ENCODE measurements around the gene HS6ST1. TPM values are rescaled to one million over a fixed set of nuclear protein-coding genes. Genes with fewer than 3 reads are reported as not detected.
"Not testable (repeated sequence)": the region's sequence is repeated elsewhere in the genome, so short reads cannot be mapped to it uniquely, and the experiment has no call there.

Gene HS6ST1
- total RNA-seq, 1 experiment from 2014 or later: 63.3 TPM

- Histone ChIP-seq H3K27me3 (replicated peaks; ENCODE audit: insufficient read depth, low read depth, low read length, poor library complexity) (no peaks in the 10 kb centered on the region), H3K9me3 (ENCODE audit: low read depth, low read length, poor library complexity, severe bottlenecking) (no peaks in the 10 kb centered on the region), H3K4me1 (ENCODE audit: insufficient read depth, low read length, poor library complexity, severe bottlenecking) (no peaks in the 10 kb centered on the region), H3K36me3 (ENCODE audit: insufficient read depth, low read length, poor library complexity, severe bottlenecking) (no peaks in the 10 kb centered on the region), H3K4me3 (ENCODE audit: low read depth, low read length, poor library complexity, severe bottlenecking) (no peak overlapping the region), H3K27ac (ENCODE audit: low read depth, low read length, poor library complexity, severe bottlenecking) (no peak overlapping the region)
- DNase-seq (ENCODE audit: low spot score): no peak
- no peak for TF ChIP-seq EZH2 (IDR thresholded peaks at IDR 0.05; ENCODE audit: borderline replicate concordance, low read depth, low read length, poor library complexity, severe bottlenecking)
- ChIA-PET CTCF (interaction anchor here (0.6 kb wide), 1 partner anchor 14 kb away, joined by 4 read pairs; no protein-coding TSS in a partner anchor), POLR2A (ENCODE audit: low non-redundant PET) (no interaction called here)
- intact Hi-C loops (cut with micrococcal nuclease; ENCODE audit: unreplicated experiment): no loop called here
- no TSS peak for BruUV-seq (replicated peaks)
Measured at GRCh38 chr2:128258218-128258617, 60.5 kb downstream of the HS6ST1 start.

- no peaks in the 10 kb centered on the region for H3K36me3 ChIP-seq (ENCODE audit: insufficient read depth, low read length, poor library complexity, severe bottlenecking)
- TF ChIP-seq CTCF (conservative IDR thresholded peaks at IDR 0.05; ENCODE audit: low read depth, low read length) (no peak), EZH2 (IDR thresholded peaks at IDR 0.05; ENCODE audit: borderline replicate concordance, low read depth, low read length, poor library complexity, severe bottlenecking) (no peak)
- H3K27ac ChIP-seq (ENCODE audit: low read depth, low read length, poor library complexity, severe bottlenecking): no peak overlapping the region
- ChIA-PET CTCF (no interaction called here), POLR2A (ENCODE audit: low non-redundant PET) (no interaction called here)
- BruUV-seq (replicated peaks): no TSS peak
- DNase-seq (ENCODE audit: low spot score): no peak
- no peaks in the 10 kb centered on the region for H3K9me3 ChIP-seq (ENCODE audit: low read depth, low read length, poor library complexity, severe bottlenecking)
- no peaks in the 10 kb centered on the region for H3K4me1 ChIP-seq (ENCODE audit: insufficient read depth, low read length, poor library complexity, severe bottlenecking)
- H3K27me3 ChIP-seq (replicated peaks; ENCODE audit: insufficient read depth, low read depth, low read length, poor library complexity): no peaks in the 10 kb centered on the region
- intact Hi-C loops (cut with micrococcal nuclease; ENCODE audit: unreplicated experiment): no loop called here
- no peak overlapping the region for H3K4me3 ChIP-seq (ENCODE audit: low read depth, low read length, poor library complexity, severe bottlenecking)
Measured at GRCh38 chr2:128252501-128252900, 66.2 kb downstream of the HS6ST1 start.

GRCh38 chr2:128252086-128252485 lies 66.6 kb downstream of the HS6ST1 start:
- H3K4me3 ChIP-seq (ENCODE audit: low read depth, low read length, poor library complexity, severe bottlenecking); POLR2A ChIA-PET (ENCODE audit: low non-redundant PET); CTCF ChIA-PET; H3K9me3 ChIP-seq (ENCODE audit: low read depth, low read length, poor library complexity, severe bottlenecking); DNase-seq (ENCODE audit: low spot score); H3K36me3 ChIP-seq (ENCODE audit: insufficient read depth, low read length, poor library complexity, severe bottlenecking); BruUV-seq (replicated peaks); H3K4me1 ChIP-seq (ENCODE audit: insufficient read depth, low read length, poor library complexity, severe bottlenecking); intact Hi-C loops (cut with micrococcal nuclease; ENCODE audit: unreplicated experiment); H3K27ac ChIP-seq (ENCODE audit: low read depth, low read length, poor library complexity, severe bottlenecking); H3K27me3 ChIP-seq (replicated peaks; ENCODE audit: insufficient read depth, low read depth, low read length, poor library complexity): not testable (repeated sequence)

GRCh38 chr2:128250229-128251025 lies 68.2 kb downstream of the HS6ST1 start:
- no peaks in the 10 kb centered on the region for H3K27me3 ChIP-seq (replicated peaks; ENCODE audit: insufficient read depth, low read depth, low read length, poor library complexity)
- BruUV-seq (replicated peaks): no TSS peak
- no peak for DNase-seq (ENCODE audit: low spot score)
- H3K27ac ChIP-seq (ENCODE audit: low read depth, low read length, poor library complexity, severe bottlenecking): no peak overlapping the region
- no peaks in the 10 kb centered on the region for H3K9me3 ChIP-seq (ENCODE audit: low read depth, low read length, poor library complexity, severe bottlenecking)
- H3K4me3 ChIP-seq (ENCODE audit: low read depth, low read length, poor library complexity, severe bottlenecking): no peak overlapping the region
- intact Hi-C loops (cut with micrococcal nuclease; ENCODE audit: unreplicated experiment): no loop called here
- no peaks in the 10 kb centered on the region for H3K36me3 ChIP-seq (ENCODE audit: insufficient read depth, low read length, poor library complexity, severe bottlenecking)
- no peak for TF ChIP-seq EZH2 (IDR thresholded peaks at IDR 0.05; ENCODE audit: borderline replicate concordance, low read depth, low read length, poor library complexity, severe bottlenecking)
- TF ChIP-seq CTCF (conservative IDR thresholded peaks at IDR 0.05; ENCODE audit: low read depth, low read length): no peak
- CTCF ChIA-PET: no interaction called here
- peaks cover 4% of the 10 kb centered on the region for H3K4me1 ChIP-seq (ENCODE audit: insufficient read depth, low read length, poor library complexity, severe bottlenecking)
- POLR2A ChIA-PET (ENCODE audit: low non-redundant PET): no interaction called here

All from A673 (cell line).